Vagina (tissue), 2 donors: ENCODE data around the gene CBFB. TPM values are rescaled to one million over a fixed set of nuclear protein-coding genes. Genes with fewer than 3 reads are reported as not detected.

ENCODE experiments used
- DNase-seq, 2 donors: peaks; one replicate each; pipeline ENCODE4 v3.0.0-alpha.2; 2017; ENCODE audit errors: extremely low spot score in 2 of 2
- H3K27ac ChIP-seq: fragments of 200-600 bp; sonication (generic); one replicate; pipeline ENCODE4 v1.5.1; 2019
- H3K27me3 ChIP-seq: fragments of 200-600 bp; sonication (generic); one replicate; pipeline ENCODE4 v1.5.1; 2019
- H3K36me3 ChIP-seq, 2 donors: fragments of 200-600 bp; sonication (generic); one replicate each; pipeline ENCODE4 v1.5.1; 2017 to 2019
- H3K4me1 ChIP-seq: fragments of 200-600 bp; sonication (generic); one replicate; pipeline ENCODE4 v1.5.1; 2019
- H3K4me3 ChIP-seq, 2 donors: fragments of 200-600 bp; sonication (generic); 1 replicate in 1 of 2; 2 replicates in 1 of 2; pipeline ENCODE4 v1.5.1; 2016 to 2019
- H3K9me3 ChIP-seq: fragments of 200-600 bp; sonication (generic); one replicate; pipeline ENCODE4 v1.5.1; 2019
- POLR2A ChIP-seq, 2 donors: fragments of 450-650 bp; IDR thresholded peaks; one replicate each; pipeline ENCODE4 v1.6.1; 2017; ENCODE audit warnings: antibody characterized with exemption in 2 of 2, mild to moderate bottlenecking in 2 of 2, moderate library complexity in 2 of 2
- POLR2AphosphoS5 ChIP-seq, 2 donors: sonication (generic); formaldehyde crosslinking; IDR thresholded peaks; one replicate each; pipeline ENCODE4 v1.9.0; 2017; ENCODE audit warnings: antibody characterized with exemption in 2 of 2, mild to moderate bottlenecking in 2 of 2, low read depth in 1 of 2; ENCODE audit not compliant: insufficient read depth in 1 of 2
- intact Hi-C: fragments of 100-400 bp; cut with DNase I; formaldehyde crosslinking; loops from one replicate; pipeline ENCODE4 v1.15.1; 2023
- total RNA-seq: library from RNA; depleted of rRNA; stranded (reverse); fragments of >200 nt; gene quantifications from one replicate; pipeline ENCODE4 v1.2.3, GENCODE V29; 2016
- TF ChIP-seq, protein P1 (sequence below), 3 experiments: fragments of 450-650 bp in 2 of 3; fragments of 200-600 bp in 1 of 3; sonication (generic) in 1 of 3; IDR thresholded peaks; one replicate each; pipeline ENCODE4 v1.5.1; 2017 to 2019; ENCODE audit warnings: antibody characterized with exemption in 3 of 3, mild to moderate bottlenecking in 2 of 3, moderate library complexity in 2 of 3

Gene CBFB
- total RNA-seq, 1 donor from 2014 or later, result 33.9 TPM

DNA sequence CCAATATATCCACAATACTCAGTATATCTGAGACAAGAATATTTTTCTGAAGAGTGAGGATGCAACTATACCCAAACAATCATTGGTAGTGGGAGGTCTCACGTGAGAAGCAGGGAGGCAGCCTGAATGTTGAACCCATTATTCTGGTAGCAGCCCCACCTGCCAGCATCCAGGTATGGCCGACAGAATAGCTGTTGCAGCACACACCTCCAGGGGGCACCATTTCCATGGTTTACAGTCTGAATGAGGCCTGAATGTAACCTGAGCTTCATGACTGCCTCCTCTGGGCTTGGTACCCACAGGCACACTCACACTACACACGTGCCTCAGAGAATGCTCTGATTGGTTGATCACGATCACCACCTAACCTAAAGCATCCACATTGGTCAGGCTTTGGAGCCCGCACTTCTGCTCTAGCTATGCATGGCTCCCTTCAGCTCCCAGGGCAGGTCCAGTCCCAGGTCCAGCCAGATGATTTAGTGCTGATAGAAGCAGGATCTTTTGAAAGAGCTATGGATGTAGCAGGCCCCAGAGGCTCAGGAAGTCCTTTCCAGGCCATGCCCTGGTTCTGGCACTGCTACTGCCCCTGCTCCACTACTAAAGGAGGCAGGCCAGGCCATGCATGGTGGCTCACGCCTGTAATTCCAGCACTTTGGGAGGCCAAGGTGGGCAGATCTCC is 11.0 kb upstream of the CBFB start:
- Histone ChIP-seq H3K9me3 (no peaks in the 10 kb centered on the region), H3K4me3 (no peak overlapping the region), H3K4me1 (peaks cover 20% of the 10 kb centered on the region), H3K36me3 (no peaks in the 10 kb centered on the region), H3K27ac (no peak overlapping the region), H3K27me3 (no peaks in the 10 kb centered on the region)
- TF ChIP-seq, protein P1, sequence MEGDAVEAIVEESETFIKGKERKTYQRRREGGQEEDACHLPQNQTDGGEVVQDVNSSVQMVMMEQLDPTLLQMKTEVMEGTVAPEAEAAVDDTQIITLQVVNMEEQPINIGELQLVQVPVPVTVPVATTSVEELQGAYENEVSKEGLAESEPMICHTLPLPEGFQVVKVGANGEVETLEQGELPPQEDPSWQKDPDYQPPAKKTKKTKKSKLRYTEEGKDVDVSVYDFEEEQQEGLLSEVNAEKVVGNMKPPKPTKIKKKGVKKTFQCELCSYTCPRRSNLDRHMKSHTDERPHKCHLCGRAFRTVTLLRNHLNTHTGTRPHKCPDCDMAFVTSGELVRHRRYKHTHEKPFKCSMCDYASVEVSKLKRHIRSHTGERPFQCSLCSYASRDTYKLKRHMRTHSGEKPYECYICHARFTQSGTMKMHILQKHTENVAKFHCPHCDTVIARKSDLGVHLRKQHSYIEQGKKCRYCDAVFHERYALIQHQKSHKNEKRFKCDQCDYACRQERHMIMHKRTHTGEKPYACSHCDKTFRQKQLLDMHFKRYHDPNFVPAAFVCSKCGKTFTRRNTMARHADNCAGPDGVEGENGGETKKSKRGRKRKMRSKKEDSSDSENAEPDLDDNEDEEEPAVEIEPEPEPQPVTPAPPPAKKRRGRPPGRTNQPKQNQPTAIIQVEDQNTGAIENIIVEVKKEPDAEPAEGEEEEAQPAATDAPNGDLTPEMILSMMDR (IDR thresholded peaks at IDR 0.05), result peak in 2 of 3 experiments; percentile 13 to 58
- TF ChIP-seq POLR2A (IDR thresholded peaks at IDR 0.05) (no peak), POLR2AphosphoS5 (IDR thresholded peaks at IDR 0.05; ENCODE audit: insufficient read depth in 1 of 2, low read depth in 1 of 2) (no peak)
- intact Hi-C loops, result loop anchor here (5.0 kb wide), 1 partner anchor 174 kb away; the partner anchor contains the start of genes E2F4 and EXOC3L1
- peak in 1 of 2 donors; percentile 58 for DNase-seq

DNA sequence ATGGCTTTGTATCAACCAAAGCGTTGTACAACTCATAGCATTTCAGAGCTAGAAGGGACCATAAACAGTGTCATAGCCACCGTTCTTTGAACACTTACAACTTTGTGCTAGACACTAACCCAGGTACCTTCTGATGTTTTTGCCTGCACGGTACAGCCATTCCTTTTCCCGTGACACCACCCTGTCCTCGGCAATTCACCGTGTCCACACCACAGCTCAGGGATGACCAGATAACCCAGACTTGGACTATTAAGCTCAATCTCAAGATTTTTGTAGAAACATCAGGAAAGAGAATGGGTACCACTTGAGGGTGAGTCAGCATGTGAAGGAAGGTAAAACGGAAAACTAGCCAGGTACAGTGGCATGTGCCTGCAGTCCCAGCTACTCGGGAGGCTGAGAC is 9.8 kb upstream of the CBFB start:
- Histone ChIP-seq H3K4me3 (no peak overlapping the region), H3K36me3 (no peaks in the 10 kb centered on the region), H3K9me3 (no peaks in the 10 kb centered on the region), H3K4me1 (peaks cover 9% of the 10 kb centered on the region), H3K27me3 (no peaks in the 10 kb centered on the region), H3K27ac (no peak overlapping the region)
- TF ChIP-seq POLR2AphosphoS5 (IDR thresholded peaks at IDR 0.05; ENCODE audit: insufficient read depth in 1 of 2, low read depth in 1 of 2) (no peak), POLR2A (IDR thresholded peaks at IDR 0.05) (no peak)
- TF ChIP-seq, protein P1 (IDR thresholded peaks at IDR 0.05), result no peak
- peak in 1 of 2 donors; percentile 71 for DNase-seq
- intact Hi-C loops, result loop anchor here (5.0 kb wide), 1 partner anchor 173 kb away; the partner anchor contains the start of genes E2F4 and EXOC3L1

DNA sequence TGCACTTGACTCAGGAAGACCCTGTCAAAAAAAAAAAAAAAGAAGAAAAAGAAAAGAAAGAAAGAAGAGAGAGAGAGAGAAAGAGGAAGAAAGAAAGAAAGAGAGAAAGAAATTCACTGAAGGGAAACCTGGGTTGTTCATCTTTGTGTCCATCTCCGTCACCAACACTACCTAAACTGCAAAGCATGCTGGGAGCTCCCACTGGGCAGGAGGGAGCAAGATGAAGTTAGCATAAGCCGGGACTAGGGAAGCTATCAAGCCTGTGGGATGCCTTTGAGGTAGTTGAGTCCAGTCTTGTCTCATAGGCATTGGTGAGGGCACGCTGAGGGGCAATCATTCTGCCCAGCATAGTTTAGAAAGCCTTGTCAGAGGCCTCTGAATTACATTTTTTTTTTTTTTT is 7.6 kb upstream of the CBFB start:
- no peak for DNase-seq
- Histone ChIP-seq H3K36me3 (no peaks in the 10 kb centered on the region), H3K27me3 (no peaks in the 10 kb centered on the region), H3K9me3 (no peaks in the 10 kb centered on the region), H3K27ac (no peak overlapping the region), H3K4me1 (no peaks in the 10 kb centered on the region), H3K4me3 (no peak overlapping the region)
- TF ChIP-seq POLR2AphosphoS5 (IDR thresholded peaks at IDR 0.05; ENCODE audit: insufficient read depth in 1 of 2, low read depth in 1 of 2) (no peak), POLR2A (IDR thresholded peaks at IDR 0.05) (no peak)
- TF ChIP-seq, protein P1 (IDR thresholded peaks at IDR 0.05), result no peak
- intact Hi-C loops, result no loop called here

DNA sequence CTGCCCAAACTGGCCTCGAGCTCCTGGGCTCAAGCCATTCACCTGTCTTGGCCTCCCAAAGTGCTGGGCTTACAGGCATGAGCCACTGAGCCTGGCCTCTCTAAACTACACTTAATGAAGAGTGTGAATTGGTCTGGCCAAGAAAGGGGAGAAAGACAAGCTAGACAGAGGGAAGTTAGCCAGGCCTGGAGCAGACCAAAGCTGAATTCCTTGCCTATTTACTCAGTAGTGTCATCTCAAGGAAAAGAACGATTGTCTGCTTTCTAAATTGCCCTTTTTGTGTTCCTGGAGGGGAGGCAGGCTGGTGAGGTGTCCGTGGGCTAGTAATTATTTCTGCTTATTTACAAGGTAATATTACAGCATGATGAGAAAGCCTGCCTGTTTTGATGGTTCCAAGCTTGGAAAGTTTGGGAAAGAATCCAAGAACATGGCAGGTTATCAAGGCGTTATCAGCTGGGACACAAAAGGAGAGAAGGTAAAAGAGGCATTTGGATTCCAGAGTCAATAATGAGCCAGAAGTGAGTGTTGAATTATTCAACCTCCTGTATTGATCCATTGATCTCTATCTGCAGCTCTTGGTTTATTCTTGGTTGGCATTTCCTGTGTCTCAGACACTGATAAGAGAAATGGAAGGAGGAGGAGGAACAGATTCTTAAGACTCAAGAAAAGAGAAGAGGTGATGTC is 6.3 kb upstream of the CBFB start:
- H3K27ac ChIP-seq, result no peak overlapping the region
- intact Hi-C loops, result no loop called here

More for the DNA sequence above, 6.3 kb upstream of the CBFB start:
- no peak for DNase-seq
- H3K4me3 ChIP-seq, result no peak overlapping the region
- no peaks in the 10 kb centered on the region for H3K9me3 ChIP-seq
- H3K27me3 ChIP-seq, result no peaks in the 10 kb centered on the region
- no peaks in the 10 kb centered on the region for H3K4me1 ChIP-seq
- H3K36me3 ChIP-seq, result no peaks in the 10 kb centered on the region
- TF ChIP-seq, protein P1 (IDR thresholded peaks at IDR 0.05), result no peak
- TF ChIP-seq POLR2AphosphoS5 (IDR thresholded peaks at IDR 0.05; ENCODE audit: insufficient read depth in 1 of 2, low read depth in 1 of 2) (no peak), POLR2A (IDR thresholded peaks at IDR 0.05) (no peak)
